GM11168 (cell line): ENCODE data around the gene RTP2.

Experiments
- in situ Hi-C: fragments of 300-500 bp; cut with MboI; formaldehyde crosslinking; loops from one replicate; pipeline ENCODE4 v1.12.0; 2022; ENCODE audit warnings: low sequenced_read_pairs; ENCODE audit not compliant: unreplicated experiment

Gene RTP2

DNA sequence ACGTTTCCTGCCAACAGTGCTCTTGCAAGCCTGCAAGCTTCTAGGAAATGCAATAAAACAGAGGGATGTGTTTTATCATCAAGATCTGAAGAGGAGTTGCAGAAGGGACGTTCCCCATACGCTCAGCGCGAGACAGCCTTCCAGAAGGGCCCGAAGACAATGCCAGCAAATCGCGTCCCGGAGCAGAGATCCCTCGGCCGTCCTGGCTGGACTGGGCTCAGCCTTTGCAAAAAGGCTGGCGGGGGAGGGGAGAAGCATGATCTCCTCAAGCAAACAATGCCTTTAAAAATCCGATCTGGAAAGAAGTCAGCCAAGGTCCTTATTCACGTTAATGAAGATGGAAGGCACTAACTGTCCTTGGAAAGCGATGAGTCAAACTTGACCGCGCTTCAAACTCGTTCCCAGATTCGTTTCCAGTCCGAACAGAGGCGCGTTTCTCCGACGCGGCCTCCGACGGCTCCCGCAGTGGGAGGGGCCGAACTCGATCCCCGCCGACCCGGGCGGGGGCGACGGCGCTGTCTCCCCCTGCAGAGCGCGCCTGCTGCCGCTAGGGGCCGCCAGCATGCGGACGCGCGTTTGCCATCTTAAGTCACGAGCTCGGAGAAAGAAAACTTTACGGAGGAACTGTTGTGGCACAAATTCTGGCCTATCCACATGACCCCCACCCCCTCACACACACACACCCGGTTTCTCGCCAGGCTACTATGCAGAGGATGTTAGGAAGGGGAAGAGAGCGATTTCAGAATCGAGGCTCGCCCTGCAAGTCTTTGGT is 37.4 kb upstream of the RTP2 start:
- in situ Hi-C loops, result loop anchor here (5.0 to 25.0 kb wide), 3 partner anchors 1013 to 1398 kb away; no protein-coding TSS in a partner anchor

DNA sequence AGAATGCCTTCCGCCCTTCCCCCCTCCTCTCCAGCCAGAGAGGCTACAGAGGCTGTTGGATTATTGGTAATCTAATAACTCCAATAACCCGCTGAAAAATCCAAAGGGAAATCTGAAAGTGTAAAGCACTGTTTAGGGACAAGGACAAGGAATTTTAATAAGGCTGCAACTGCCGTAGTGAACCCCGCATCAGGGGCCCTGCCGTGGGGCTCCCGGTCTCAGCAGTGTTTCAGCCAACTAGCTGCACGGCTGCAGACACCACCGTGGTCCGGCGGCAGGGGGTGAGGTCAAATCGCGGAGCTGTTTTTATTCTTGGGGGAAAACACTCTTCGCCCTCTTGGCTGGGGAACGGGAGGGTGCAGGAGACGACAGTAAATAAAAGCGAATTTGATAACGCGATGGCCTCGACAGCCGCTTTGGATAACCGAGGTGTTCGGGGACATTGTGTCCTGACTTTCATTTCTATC is 36.8 kb upstream of the RTP2 start:
- in situ Hi-C loops, result loop anchor here (5.0 to 25.0 kb wide), 2 partner anchors 1218 to 1398 kb away; no protein-coding TSS in a partner anchor

- in situ Hi-C loops, result loop anchor here (5.0 to 25.0 kb wide), 2 partner anchors 1219 to 1399 kb away; no protein-coding TSS in a partner anchor
Observed at GRCh38 chr3:187738331-187739093, 36.2 kb upstream of the RTP2 start.

DNA sequence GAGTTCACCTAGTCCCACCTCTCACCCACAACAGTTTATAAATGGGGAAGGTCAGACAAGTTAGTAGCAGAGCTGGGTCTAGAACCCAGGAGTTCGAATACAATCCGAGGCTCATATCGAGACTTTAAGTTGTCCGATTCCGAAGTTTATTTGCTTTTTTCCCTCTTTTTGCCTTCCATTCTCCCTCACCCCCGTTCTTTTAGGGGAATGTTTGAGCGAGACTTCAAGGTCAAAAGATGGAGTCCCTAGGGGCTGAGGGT is 35.6 kb upstream of the RTP2 start:
- in situ Hi-C loops, result loop anchor here (5.0 to 25.0 kb wide), 2 partner anchors 1219 to 1399 kb away; no protein-coding TSS in a partner anchor

- in situ Hi-C loops, result loop anchor here (5.0 to 25.0 kb wide), 2 partner anchors 1220 to 1400 kb away; no protein-coding TSS in a partner anchor
Observed at GRCh38 chr3:187737368-187738070, 35.2 kb upstream of the RTP2 start.

DNA sequence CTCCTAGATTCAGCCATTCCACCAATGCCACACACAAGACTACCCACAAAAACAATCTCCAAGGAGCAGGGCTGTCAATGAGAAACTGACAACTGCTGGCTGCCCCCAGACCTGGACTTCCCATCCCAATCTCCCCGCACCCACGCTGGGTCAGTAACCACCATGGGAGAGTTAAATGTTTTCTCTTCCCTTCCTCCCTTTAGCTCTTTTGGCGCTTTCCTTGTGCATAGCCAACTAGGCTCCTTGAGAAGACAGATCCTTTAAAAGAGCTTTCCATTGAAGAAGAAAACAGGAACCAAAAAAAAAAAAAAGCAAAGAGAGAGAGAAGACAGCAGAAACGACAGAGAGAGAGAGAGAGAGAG is 34.6 kb upstream of the RTP2 start:
- in situ Hi-C loops, result loop anchor here (5.0 to 25.0 kb wide), 2 partner anchors 1220 to 1400 kb away; no protein-coding TSS in a partner anchor

DNA sequence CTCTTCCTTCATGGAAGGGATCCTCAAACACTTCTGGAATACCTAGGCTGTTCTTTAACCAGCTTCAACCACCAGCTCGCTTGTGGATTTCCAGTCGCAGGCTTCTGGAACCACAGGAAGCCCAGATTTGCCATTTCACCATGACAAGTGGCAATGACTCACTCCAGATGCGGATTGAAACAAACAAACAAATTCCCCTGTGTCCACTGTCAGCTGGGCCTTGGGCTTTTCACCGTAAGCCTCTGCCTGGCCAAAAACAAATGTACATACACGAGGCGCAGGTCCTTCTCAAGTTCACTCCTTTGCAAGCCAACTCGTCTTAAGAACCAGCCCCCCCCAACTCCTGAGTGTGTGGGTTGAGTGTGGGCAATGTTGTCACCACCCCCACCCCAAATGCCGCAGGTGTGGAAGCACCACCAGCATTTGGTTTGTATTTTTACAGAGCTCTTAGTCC is 34.1 kb upstream of the RTP2 start:
- in situ Hi-C loops, result loop anchor here (5.0 to 25.0 kb wide), 2 partner anchors 1221 to 1401 kb away; no protein-coding TSS in a partner anchor

DNA sequence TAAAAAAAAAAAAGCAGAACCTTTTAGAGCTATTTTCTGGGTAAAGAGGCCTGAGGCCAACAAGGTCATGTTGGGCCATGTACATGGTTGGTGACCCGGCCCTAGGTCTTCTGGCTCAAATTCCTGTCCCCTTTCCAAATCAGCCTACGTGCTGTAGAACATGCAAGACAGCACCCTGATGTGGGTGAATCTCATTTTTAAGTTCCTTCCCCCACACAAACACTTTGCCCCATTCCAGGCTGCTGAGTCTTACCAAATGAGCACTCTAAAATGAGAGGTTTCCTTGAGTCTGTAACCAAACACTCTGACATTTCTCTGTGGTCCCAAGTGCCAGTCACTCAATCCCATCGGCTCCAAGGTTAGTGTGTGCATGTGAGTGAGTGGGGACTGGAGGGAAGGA is 33.5 kb upstream of the RTP2 start:
- in situ Hi-C loops, result loop anchor here (5.0 to 25.0 kb wide), 2 partner anchors 1221 to 1401 kb away; no protein-coding TSS in a partner anchor

DNA sequence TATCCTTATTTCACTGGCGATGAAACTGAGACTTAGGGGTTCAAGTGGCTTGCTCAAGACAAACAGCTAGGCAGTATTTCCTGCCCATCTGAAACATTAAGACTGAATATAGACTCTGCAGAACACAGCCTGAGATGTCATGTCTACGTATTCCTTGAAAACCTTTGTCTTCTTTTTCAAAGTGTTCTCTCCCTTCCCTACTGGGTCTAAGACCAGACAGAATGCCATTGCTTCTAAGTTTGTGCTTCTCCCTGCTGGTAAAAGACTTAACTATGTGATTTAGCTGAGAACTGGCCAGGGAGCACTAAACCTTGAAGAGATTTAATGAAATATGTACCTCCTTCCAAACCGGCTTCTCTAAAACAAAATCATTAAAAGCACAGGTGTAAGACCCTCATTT is 33.0 kb upstream of the RTP2 start:
- in situ Hi-C loops, result loop anchor here (5.0 to 25.0 kb wide), 2 partner anchors 1222 to 1402 kb away; no protein-coding TSS in a partner anchor

- in situ Hi-C loops, result loop anchor here (5.0 to 25.0 kb wide), 2 partner anchors 1222 to 1402 kb away; no protein-coding TSS in a partner anchor
Observed at GRCh38 chr3:187734841-187735240, 32.5 kb upstream of the RTP2 start.

DNA sequence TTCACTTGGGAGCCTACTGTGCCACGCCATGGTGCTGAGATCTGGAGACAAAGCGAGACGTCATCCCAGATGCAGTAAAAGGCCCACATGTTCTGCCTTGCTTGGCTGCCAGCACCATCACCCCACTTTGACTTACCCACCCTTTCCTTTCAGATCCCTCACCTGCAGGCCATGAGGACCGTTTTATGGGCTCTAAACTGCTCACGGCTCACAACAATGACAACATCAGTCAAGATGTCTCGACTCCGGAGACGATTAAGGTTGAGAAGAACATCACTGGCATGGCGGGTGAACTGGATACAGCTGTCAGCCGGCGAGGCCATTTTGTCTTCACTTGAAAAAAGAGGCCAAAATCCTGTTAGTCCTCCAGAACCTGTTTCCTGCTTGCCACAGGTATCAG is 31.0 kb upstream of the RTP2 start:
- in situ Hi-C loops, result loop anchor here (25.0 kb wide), 1 partner anchor 1404 kb away; no protein-coding TSS in a partner anchor

GRCh38 chr3:187729598-187729997 is 27.2 kb upstream of the RTP2 start:
- in situ Hi-C loops, result loop anchor here (25.0 kb wide), 1 partner anchor 1408 kb away; no protein-coding TSS in a partner anchor

DNA sequence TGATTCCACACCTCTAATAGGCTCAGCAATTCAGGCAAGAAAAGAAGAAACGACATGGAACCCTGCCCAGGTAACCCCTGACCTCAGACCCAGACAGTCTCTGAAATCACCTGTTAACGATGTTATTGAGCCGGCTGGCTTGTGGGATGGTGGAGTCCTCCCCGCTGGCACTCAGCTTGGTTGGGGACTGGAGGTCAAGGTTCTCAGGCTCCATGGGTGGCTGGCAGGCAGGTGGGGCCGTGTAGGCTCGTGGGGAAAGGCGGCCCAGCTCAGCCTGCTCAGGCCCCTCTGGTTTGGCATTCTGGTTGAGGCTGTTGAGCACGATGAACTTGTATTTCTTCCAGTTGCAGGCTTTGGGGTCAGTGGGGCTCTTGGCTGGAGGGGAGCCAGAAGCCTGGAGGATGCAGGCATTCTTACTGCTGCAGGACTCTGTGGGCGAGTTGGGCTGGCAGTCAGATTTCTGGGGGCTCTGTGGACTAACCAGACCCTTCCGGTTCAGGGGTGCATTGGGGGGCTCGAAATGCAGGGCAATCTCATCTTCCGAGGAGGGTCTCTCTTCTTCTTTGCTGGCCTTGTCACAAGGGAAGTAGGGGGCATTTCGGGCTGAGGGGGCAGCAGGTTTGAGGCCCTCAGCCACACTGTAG is 26.7 kb upstream of the RTP2 start:
- in situ Hi-C loops, result loop anchor here (25.0 kb wide), 1 partner anchor 1408 kb away; no protein-coding TSS in a partner anchor

- in situ Hi-C loops, result loop anchor here (25.0 kb wide), 1 partner anchor 1409 kb away; no protein-coding TSS in a partner anchor
Observed at GRCh38 chr3:187728248-187728647, 25.9 kb upstream of the RTP2 start.

DNA sequence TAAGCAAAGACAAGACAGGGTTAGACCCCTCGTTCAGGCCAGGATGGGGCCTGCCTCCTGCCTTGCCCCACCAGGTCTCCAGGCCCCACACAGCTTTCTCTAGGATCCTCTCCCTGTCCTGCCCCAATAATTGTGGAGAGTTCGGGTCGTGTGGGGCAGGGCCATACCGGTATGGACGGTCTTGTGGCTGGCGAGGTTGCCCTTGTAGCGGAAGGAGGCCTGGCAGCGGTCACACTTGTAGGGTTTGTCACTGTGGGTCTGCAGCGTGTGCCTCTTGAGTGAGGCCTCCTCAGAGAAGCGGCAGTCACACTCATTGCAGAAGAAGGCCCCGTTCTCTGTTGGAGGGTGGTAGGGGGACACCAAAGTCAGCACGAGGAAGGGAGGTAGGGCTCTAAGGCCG is 24.2 kb upstream of the RTP2 start:
- in situ Hi-C loops, result loop anchor here (25.0 kb wide), 1 partner anchor 1411 kb away; no protein-coding TSS in a partner anchor

DNA sequence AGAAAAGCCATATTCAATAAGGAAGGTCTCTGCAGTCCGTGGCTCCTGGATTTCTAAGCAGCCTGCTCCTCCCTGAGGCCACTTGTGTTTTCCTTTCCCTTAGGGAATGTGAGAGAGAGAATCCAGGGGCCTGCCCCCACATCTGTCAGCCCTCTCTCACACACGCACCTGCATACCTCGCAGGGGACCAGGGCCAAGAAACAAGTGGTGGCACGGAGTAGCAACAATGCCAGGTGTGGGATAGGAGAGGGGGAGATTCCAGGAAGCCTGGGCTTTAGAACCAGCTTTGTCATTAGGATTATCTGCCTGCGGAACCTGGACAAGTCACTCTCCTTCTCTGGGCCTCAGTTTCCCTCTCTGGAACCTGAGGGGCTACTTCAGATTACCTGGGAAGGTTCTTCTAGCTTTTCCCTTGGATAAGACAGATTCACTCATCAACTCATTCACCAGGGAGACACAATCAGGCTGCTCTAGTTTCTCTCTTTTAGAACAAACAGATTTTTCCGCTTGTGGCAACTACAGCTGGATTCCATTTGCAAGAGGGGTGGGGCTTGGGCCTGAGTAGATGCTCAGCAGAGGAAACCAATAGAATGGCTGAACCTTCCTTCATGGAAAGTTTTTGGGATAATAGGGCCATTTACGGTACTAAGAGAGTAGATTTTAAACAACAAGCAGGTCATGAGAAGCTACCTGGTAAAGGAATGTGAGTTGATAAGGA is 23.5 kb upstream of the RTP2 start:
- in situ Hi-C loops, result loop anchor here (25.0 kb wide), 1 partner anchor 1411 kb away; no protein-coding TSS in a partner anchor

GRCh38 chr3:187725224-187725623 is 22.9 kb upstream of the RTP2 start:
- in situ Hi-C loops, result loop anchor here (25.0 kb wide), 1 partner anchor 1412 kb away; no protein-coding TSS in a partner anchor

DNA sequence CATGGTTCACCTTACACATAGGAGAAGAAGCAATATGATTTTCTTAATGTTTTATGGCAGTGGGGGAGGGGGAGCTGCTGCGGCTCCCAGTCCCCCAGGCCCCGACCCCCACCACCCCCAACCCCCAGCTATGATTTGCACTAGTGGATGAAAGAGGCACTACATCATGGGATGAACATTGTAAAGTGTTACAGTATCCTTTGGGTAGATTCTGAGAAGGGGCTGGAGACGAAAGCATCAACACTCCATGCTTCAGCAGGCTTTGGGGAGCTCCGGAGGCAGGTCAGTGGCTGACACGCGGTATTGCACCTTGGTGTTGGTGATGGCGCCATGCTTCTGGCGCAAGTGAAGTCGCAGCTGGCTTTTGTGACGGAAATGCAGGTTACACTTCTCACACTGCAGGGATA is 19.9 kb upstream of the RTP2 start:
- in situ Hi-C loops, result no loop called here

GRCh38 chr3:187721055-187721454 is 18.7 kb upstream of the RTP2 start:
- in situ Hi-C loops, result no loop called here
